ENCODE measurements around the gene SYNC.
"Not testable (repeated sequence)": the region's sequence is repeated elsewhere in the genome, so short reads cannot be mapped to it uniquely, and the experiment has no call there.

Gene SYNC

DNA sequence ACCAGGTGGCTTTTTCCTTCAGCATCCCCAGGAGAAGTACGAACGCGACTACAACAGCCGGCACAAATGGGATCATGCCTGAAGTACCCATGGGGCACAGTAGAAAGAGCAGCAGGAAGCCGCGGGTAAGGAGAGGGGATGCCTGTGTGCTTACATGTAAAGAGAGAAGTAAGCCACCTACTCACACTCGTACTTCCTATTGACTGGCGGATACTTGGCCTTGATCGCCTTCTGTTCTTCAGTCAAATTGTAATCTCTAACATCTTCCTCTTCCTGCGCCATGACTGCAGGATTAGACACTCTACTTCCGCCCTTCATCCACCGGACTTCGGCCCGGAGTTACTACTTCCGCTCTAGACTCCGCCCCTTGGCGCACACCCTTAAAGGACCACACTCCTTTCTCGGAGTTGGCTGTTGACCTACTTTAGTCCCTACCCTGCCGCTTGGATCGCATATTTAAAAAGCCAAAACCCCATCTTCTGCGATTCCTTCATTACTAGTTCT, 52.3 kb downstream of the SYNC start, which contains the start of gene ZBTB8OS:
Gene ZBTB8OS (minus strand): TSS at position 303 of the 504 bp plus-strand sequence. CDS start 21 bp downstream, at position 282.
- H3K9ac ChIP-seq (ENCODE audit: low read depth, low read length), result peak within 1 kb of the TSS; percentile 100
- peak within 1 kb of the TSS; percentile 95 for H3K4me3 ChIP-seq (ENCODE audit: low read depth, low read length)
- peaks cover 3% of the 10 kb centered on the region for H3K4me1 ChIP-seq (ENCODE audit: control insufficient read depth, insufficient read depth, low read length)
- no peaks in the 10 kb centered on the region for H3K9me3 ChIP-seq (ENCODE audit: control insufficient read depth, insufficient read depth, low read length)
- no peaks in the 10 kb centered on the region for H3K27me3 ChIP-seq (ENCODE audit: control insufficient read depth, insufficient read depth, low read length)
- H3K36me3 ChIP-seq (ENCODE audit: control insufficient read depth, insufficient read depth, low read length), result peaks cover 6% of the 10 kb centered on the region

DNA sequence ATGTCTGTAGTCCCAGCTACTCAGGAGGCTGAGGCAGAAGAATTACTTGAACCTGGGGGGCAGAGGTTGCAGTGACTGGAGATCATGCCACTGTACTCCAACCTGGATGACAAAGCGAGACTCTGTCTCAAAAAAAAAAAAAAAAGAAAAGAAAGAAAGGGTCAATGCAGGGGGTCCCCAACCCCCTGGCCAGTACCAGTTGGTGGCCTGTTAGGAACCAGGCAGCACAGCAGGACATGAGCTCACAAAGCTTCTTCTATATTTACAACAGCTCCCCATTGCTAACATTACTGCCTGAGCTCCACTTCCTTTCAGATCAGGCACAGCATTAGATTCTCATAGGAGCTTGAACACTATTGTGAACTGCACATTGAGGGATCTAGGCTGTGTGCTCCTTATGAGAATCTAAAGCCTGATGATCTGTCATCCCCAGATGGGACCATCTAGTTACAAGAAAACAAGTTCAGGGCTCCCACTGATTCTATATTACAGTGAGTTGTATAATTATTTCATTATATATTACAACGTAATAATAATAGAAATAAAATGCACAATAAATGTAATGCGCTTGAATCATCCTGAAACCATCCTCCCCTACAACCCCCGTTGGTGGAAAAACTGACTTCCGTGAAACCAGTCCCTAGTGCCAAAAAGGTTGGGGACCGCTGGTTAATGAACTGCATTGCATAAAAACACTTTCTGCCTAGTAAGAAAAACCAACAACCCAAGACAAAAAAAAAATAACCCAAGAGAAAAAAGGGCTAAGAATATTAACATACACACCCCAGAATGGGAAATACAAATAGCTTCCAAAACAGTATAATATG, 55.0 kb downstream of the SYNC start:
- Histone ChIP-seq H3K27me3 (ENCODE audit: control insufficient read depth, insufficient read depth, low read length) (no peaks in the 10 kb centered on the region), H3K9me3 (ENCODE audit: control insufficient read depth, insufficient read depth, low read length) (no peaks in the 10 kb centered on the region), H3K36me3 (ENCODE audit: control insufficient read depth, insufficient read depth, low read length) (no peaks in the 10 kb centered on the region), H3K4me3 (ENCODE audit: low read depth, low read length) (no peak overlapping the region), H3K4me1 (ENCODE audit: control insufficient read depth, insufficient read depth, low read length) (no peaks in the 10 kb centered on the region), H3K9ac (ENCODE audit: low read depth, low read length) (no peak overlapping the region)

DNA sequence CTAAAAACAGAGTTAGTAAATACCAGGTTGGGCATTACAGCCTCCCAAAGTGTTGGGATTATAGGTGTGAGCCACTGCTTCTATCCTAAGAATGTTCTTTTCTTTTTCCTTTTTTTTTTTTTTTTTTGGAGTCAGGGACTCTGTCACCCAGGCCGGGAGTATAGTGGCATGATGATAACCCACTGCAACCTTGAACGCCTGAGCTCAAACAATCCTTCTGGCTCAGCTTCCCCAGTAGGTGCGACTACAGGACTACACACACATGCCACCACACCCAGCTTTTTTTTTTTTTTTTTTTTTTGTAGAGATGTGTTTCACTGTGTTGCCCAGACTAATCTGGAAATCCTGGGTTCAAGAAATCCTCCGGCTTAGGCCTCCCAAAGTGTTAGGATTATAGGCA, 58.1 kb downstream of the SYNC start:
- Histone ChIP-seq H3K9ac (ENCODE audit: low read depth, low read length) (no peak overlapping the region), H3K4me1 (ENCODE audit: control insufficient read depth, insufficient read depth, low read length) (no peaks in the 10 kb centered on the region)

DNA sequence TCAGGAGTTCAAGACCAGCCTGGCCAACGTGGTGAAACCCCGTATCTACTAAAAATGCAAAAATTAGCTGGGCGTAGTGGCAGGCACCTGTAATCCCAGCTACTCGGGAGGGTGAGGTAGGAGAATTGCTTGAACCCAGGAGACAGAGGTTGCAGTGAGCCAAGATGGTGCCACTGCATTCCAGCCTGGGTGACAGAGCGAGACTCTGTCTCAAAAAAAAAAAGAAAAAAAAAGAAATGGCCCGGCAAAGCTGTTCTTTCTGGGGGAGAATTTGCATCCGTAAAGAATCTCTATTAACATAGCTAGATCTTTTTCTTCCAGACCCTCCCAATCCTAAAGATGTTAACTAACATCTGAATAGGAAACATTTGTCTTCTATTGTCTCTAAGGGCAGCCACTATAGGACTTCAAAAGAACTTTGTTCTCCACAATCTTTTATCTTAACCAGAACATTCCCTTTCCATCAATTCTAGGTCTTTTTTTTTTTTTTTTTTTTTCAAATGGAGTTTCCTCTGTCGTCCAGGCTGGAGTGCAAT, 60.2 kb downstream of the SYNC start:
- H3K9ac ChIP-seq (ENCODE audit: low read depth, low read length); H3K9me3 ChIP-seq (ENCODE audit: control insufficient read depth, insufficient read depth, low read length); H3K27me3 ChIP-seq (ENCODE audit: control insufficient read depth, insufficient read depth, low read length); H3K4me1 ChIP-seq (ENCODE audit: control insufficient read depth, insufficient read depth, low read length); H3K4me3 ChIP-seq (ENCODE audit: low read depth, low read length); H3K36me3 ChIP-seq (ENCODE audit: control insufficient read depth, insufficient read depth, low read length): not testable (repeated sequence)

More for the DNA sequence above, 58.1 kb downstream of the SYNC start:
- Histone ChIP-seq H3K36me3 (ENCODE audit: control insufficient read depth, insufficient read depth, low read length) (no peaks in the 10 kb centered on the region), H3K27me3 (ENCODE audit: control insufficient read depth, insufficient read depth, low read length) (no peaks in the 10 kb centered on the region), H3K4me3 (ENCODE audit: low read depth, low read length) (no peak overlapping the region), H3K9me3 (ENCODE audit: control insufficient read depth, insufficient read depth, low read length) (no peaks in the 10 kb centered on the region)

DNA sequence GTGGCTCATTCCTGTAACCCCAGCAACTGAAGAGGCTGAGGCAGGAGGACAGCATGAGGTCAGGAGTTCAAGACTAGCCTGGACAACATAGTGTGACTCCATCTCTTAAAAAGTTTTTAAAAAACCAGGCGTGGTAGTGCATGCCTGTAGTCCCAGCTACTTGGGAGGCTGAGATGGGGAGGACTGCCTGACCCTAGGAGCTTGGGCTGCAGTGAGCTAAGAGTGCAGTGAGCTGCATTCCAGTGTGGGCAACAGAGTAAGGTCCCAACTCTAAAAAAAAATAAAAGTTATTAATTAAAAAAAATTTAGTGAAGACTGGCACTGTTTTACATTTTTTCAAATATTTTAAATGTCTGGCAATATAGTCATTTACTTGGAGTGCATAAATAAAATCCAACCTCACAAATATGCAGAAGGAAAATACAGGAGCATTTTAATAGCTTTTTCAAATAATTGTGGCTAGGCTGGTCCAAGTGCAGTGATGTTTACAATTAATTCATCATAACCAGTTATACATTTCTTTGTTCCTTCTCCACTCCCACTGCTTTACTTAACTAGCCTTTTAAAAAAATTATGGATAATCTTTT, 63.0 kb downstream of the SYNC start:
- H3K27me3 ChIP-seq (ENCODE audit: control insufficient read depth, insufficient read depth, low read length), result no peaks in the 10 kb centered on the region
- no peaks in the 10 kb centered on the region for H3K9me3 ChIP-seq (ENCODE audit: control insufficient read depth, insufficient read depth, low read length)
- H3K36me3 ChIP-seq (ENCODE audit: control insufficient read depth, insufficient read depth, low read length), result no peaks in the 10 kb centered on the region
- H3K4me1 ChIP-seq (ENCODE audit: control insufficient read depth, insufficient read depth, low read length), result peaks cover 12% of the 10 kb centered on the region
- H3K4me3 ChIP-seq (ENCODE audit: low read depth, low read length), result no peak overlapping the region
- H3K9ac ChIP-seq (ENCODE audit: low read depth, low read length), result no peak overlapping the region

DNA sequence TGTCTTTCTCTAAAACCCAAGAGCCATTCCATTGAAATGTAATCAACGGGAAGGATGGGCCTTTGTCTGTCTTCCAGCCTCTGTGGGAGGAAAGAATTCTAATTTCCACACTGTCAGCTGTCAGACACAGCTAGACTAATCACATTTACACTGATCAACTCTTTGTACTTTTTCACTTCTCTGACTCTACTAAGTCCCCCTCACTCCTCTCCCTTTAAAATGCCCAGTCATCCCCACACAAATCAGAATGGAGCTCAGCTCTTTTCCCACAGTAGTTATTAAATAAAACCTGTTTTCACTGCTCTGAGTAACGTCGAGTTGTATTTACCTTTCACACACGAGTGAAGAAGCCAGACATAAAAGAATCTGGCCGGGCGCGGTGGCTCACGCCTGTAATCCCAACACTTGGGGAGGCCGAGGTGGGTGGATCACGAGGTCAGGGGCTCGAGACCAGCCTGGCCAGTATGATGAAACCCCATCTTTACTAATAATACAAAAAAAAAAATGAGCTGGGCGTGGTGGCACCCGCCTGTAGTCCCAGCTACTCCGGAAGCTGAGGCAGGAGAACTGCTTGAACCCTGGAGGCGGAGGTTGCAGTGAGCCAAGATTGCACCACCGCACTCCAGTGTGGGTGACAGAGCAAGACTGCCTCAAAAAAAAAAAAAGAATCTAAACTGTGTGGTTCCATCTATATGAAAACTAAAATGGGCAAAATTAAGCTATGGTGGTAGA, 65.5 kb downstream of the SYNC start:
- H3K4me3 ChIP-seq (ENCODE audit: low read depth, low read length), result no peak overlapping the region
- no peaks in the 10 kb centered on the region for H3K9me3 ChIP-seq (ENCODE audit: control insufficient read depth, insufficient read depth, low read length)
- no peaks in the 10 kb centered on the region for H3K36me3 ChIP-seq (ENCODE audit: control insufficient read depth, insufficient read depth, low read length)
- no peaks in the 10 kb centered on the region for H3K27me3 ChIP-seq (ENCODE audit: control insufficient read depth, insufficient read depth, low read length)
- peaks cover 26% of the 10 kb centered on the region for H3K4me1 ChIP-seq (ENCODE audit: control insufficient read depth, insufficient read depth, low read length)
- H3K9ac ChIP-seq (ENCODE audit: low read depth, low read length), result no peak overlapping the region

DNA sequence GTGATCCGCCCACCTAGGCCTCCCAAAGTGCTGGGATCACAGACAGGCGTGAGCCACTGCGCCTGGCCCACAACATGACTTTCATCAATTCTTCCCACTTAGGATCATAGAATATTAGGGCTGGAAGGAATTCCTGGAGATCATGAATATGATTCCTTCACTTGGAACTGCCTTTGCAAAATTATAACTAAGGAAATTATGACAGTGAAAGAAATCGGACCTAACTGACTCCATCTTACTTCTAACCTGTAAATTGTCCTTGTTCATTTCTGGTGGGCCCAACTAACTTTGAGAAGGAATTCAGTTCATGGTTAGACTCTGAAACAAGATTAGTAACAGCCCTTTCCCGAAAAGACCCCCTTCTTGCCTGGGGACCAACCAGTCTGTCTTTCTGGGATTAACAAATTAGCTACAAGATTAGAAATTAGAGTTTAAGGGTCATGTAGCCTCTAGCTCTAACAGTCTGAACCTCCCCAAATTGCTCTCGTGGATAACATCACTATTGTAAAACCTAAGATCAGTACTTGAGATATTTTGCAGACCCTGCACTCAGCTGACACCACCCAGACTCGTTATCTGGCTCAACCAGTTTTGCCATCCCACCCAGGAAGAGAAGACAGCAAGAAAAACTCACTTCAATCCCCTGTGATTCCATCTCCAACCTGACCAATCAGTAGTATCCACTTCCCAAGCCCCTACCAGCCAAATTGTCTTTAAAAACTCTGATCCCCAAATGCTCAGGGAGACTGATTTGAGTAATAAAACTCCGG, 66.9 kb downstream of the SYNC start:
- Histone ChIP-seq H3K36me3 (ENCODE audit: control insufficient read depth, insufficient read depth, low read length) (no peaks in the 10 kb centered on the region), H3K4me1 (ENCODE audit: control insufficient read depth, insufficient read depth, low read length) (peaks cover 26% of the 10 kb centered on the region), H3K9ac (ENCODE audit: low read depth, low read length) (no peak overlapping the region)

DNA sequence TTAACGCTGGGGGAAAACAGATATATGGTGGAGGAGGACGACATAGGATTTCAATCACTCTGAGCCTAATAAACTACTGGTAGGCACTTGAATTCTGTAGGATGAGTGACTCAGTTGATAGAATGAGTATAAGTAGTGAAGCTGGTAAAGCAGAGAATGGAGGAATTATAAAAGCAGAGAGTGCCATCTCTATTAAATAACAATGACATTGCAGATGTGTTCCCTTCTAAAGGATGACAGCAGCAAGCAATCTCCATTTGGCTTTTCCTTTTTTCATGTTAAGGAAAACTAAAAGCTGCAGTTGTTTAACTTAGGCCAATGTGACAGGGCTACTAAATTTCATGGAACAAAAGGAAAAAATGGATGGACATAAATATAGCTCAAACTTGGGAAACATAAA, 69.7 kb downstream of the SYNC start:
- Histone ChIP-seq H3K9ac (ENCODE audit: low read depth, low read length) (no peak overlapping the region), H3K9me3 (ENCODE audit: control insufficient read depth, insufficient read depth, low read length) (no peaks in the 10 kb centered on the region), H3K4me1 (ENCODE audit: control insufficient read depth, insufficient read depth, low read length) (peaks cover 26% of the 10 kb centered on the region), H3K36me3 (ENCODE audit: control insufficient read depth, insufficient read depth, low read length) (peaks cover 3% of the 10 kb centered on the region), H3K4me3 (ENCODE audit: low read depth, low read length) (no peak overlapping the region), H3K27me3 (ENCODE audit: control insufficient read depth, insufficient read depth, low read length) (no peaks in the 10 kb centered on the region)

More for the DNA sequence above, 66.9 kb downstream of the SYNC start:
- Histone ChIP-seq H3K9me3 (ENCODE audit: control insufficient read depth, insufficient read depth, low read length) (no peaks in the 10 kb centered on the region), H3K4me3 (ENCODE audit: low read depth, low read length) (no peak overlapping the region), H3K27me3 (ENCODE audit: control insufficient read depth, insufficient read depth, low read length) (no peaks in the 10 kb centered on the region)

DNA sequence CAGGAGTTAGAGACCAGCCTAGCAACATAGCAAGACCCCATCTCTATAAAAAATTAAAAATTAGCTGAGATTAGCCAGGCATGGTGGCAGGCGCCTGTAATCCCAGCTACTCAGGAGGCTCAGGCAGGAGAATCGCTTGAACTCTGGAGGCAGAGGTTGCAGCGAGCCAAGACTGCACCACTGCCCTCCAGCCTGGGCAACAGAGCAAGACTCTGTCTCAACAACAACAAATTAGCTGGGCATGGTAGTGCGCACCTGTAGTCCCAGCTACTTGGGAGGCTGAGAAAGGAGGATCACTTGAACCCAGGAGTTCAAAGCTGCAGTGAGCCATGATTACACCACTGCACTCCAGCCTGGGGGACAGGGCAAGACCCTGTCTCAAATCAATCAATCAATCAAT, 72.4 kb downstream of the SYNC start:
- H3K36me3 ChIP-seq (ENCODE audit: control insufficient read depth, insufficient read depth, low read length); H3K9ac ChIP-seq (ENCODE audit: low read depth, low read length); H3K9me3 ChIP-seq (ENCODE audit: control insufficient read depth, insufficient read depth, low read length); H3K4me3 ChIP-seq (ENCODE audit: low read depth, low read length); H3K27me3 ChIP-seq (ENCODE audit: control insufficient read depth, insufficient read depth, low read length): not testable (repeated sequence)
- H3K4me1 ChIP-seq (ENCODE audit: control insufficient read depth, insufficient read depth, low read length), result peaks cover 14% of the 10 kb centered on the region

Data from iPS-15b (cell line).